GM12878 (cell line): ENCODE data around the gene OLAH. TPM values are rescaled to one million over a fixed set of nuclear protein-coding genes. Genes with fewer than 3 reads are reported as not detected.

Experiments used
- ATAC-seq: fragments of 200-7000 bp; cut with Tn5 transposase; 3 replicates; pipeline ENCODE4 v1.9.1; 2020; ENCODE audit warnings: mild to moderate bottlenecking, moderate library complexity
- BruUV-seq: library from RNA; stranded (reverse); fragments of 400-500 nt; replicated peaks from 2 replicates; lab custom pipeline; 2021; lab: Mats Ljungman, UMichigan
- CTCF ChIA-PET: fragments of 300-600 bp; sonication (Branson Sonifier 250); formaldehyde crosslinking; extraction: SDS; loops from one replicate; lab custom pipeline; 2021; ENCODE audit warnings: inconsistent platforms; lab: Yijun Ruan, JAX
- POLR2A ChIA-PET: fragments of 350-600 bp; formaldehyde crosslinking; extraction: SDS; loops from one replicate; lab custom pipeline; 2021; ENCODE audit warnings: inconsistent platforms; lab: Charles Lee
- RAD21 ChIA-PET: fragments of 300-600 bp; sonication (Branson Sonifier 250); formaldehyde crosslinking; loops from one replicate; lab custom pipeline; 2023; ENCODE audit warnings: antibody characterized with exemption; ENCODE audit not compliant: unreplicated experiment; lab: Charles Lee
- SMC1A ChIA-PET: fragments of 300-600 bp; sonication (Branson Sonifier 250); formaldehyde crosslinking; loops from one replicate; lab custom pipeline; 2023; ENCODE audit not compliant: unreplicated experiment, uncharacterized antibody; lab: Charles Lee
- DNase-seq: peaks from one replicate; pipeline ENCODE4 v3.0.0-alpha.2; 2011; ENCODE audit warnings: low read depth, low spot score
- FAIRE-seq: peaks from 3 replicates; lab custom pipeline; 2011; peaks lifted over from hg19 to GRCh38; lab: Jason Lieb, UNC
- H2AFZ ChIP-seq: 2 replicates; pipeline ENCODE4 v1.6.0; 2011; ENCODE audit warnings: low read depth, low read length, control low read depth; ENCODE audit not compliant: control insufficient read depth
- H3K27ac ChIP-seq: 2 replicates; pipeline ENCODE4 v1.5.1; 2011; ENCODE audit warnings: control low read depth; ENCODE audit not compliant: control insufficient read depth, insufficient read depth
- H3K27me3 ChIP-seq, 2 experiments: replicated peaks in 1 of 2; 2 replicates each; pipeline versions ENCODE4 v1.6.0 to v1.6.1; 2011; ENCODE audit warnings: low read length in 1 of 2; ENCODE audit not compliant: control insufficient read depth in 2 of 2, insufficient read depth in 2 of 2
- H3K36me3 ChIP-seq, 2 experiments: 2 replicates each; pipeline ENCODE4 v1.5.1; 2011; ENCODE audit warnings: low read length in 1 of 2; ENCODE audit not compliant: control insufficient read depth in 2 of 2, insufficient read depth in 2 of 2
- H3K4me1 ChIP-seq: 2 replicates; pipeline ENCODE4 v1.6.1; 2011; ENCODE audit warnings: mild to moderate bottlenecking, low read length, moderate library complexity, mixed read lengths; ENCODE audit not compliant: control insufficient read depth, insufficient read depth
- H3K4me2 ChIP-seq: 2 replicates; pipeline ENCODE4 v1.6.0; 2011; ENCODE audit warnings: control low read depth; ENCODE audit not compliant: control insufficient read depth, insufficient read depth
- H3K4me3 ChIP-seq: fragments of 200-600 bp; sonication (generic); 2 replicates; pipeline ENCODE4 v1.5.1; 2016
- H3K79me2 ChIP-seq: 2 replicates; pipeline ENCODE4 v1.6.0; 2011; ENCODE audit warnings: low read length; ENCODE audit not compliant: control insufficient read depth, insufficient read depth
- H3K9ac ChIP-seq: 2 replicates; pipeline ENCODE4 v1.8.0; 2011; ENCODE audit warnings: low read length, control low read depth, mixed read lengths; ENCODE audit not compliant: control insufficient read depth, insufficient read depth
- H3K9me3 ChIP-seq: replicated peaks from 3 replicates; pipeline ENCODE4 v1.5.1; 2011; ENCODE audit warnings: mild to moderate bottlenecking, low read length; ENCODE audit not compliant: control insufficient read depth, insufficient read depth
- H4K20me1 ChIP-seq: 2 replicates; pipeline ENCODE4 v1.6.0; 2011; ENCODE audit not compliant: control insufficient read depth, insufficient read depth
- IKZF2 ChIP-seq, 2 experiments: fragments of 450-650 bp; IDR thresholded peaks; 2 replicates each; pipeline ENCODE4 v1.6.1; 2017; ENCODE audit warnings: mild to moderate bottlenecking in 2 of 2, moderate library complexity in 2 of 2
- MYB ChIP-seq: fragments of 150-350 bp; IDR thresholded peaks from 2 replicates; pipeline ENCODE4 v1.6.1; 2014; ENCODE audit warnings: mild to moderate bottlenecking, low read depth, low read length, borderline replicate concordance
- NBN ChIP-seq: fragments of 450-650 bp; IDR thresholded peaks from 2 replicates; pipeline ENCODE4 v1.6.1; 2016
- NFIC ChIP-seq: IDR thresholded peaks from 2 replicates; pipeline ENCODE4 v1.6.1; 2012; ENCODE audit warnings: low read depth, mild to moderate bottlenecking, inconsistent platforms, low read length, moderate library complexity
- SMAD5 ChIP-seq: IDR thresholded peaks from 2 replicates; pipeline ENCODE4 v1.6.1; 2016; ENCODE audit warnings: antibody characterized with exemption, low read depth
- ZNF274 ChIP-seq: IDR thresholded peaks from one replicate; pipeline ENCODE4 v1.8.0; 2011; ENCODE audit not compliant: insufficient read length, insufficient read depth
- whole genome bisulfite sequencing: methylation state at CpG from one replicate; pipeline ENCODE4 v1.1.6; 2016; ENCODE audit warnings: low lambda C conversion rate; ENCODE audit not compliant: insufficient replicate concordance, insufficient coverage; ENCODE audit errors: missing lambda C conversion rate; 5-methylcytosine and 5-hydroxymethylcytosine counted together
- in situ Hi-C: fragments of 300-500 bp; cut with MboI; formaldehyde crosslinking; loops from 9 replicates; pipeline ENCODE4 v1.14.3; 2018; ENCODE audit warnings: mixed read lengths
- intact Hi-C: fragments of 100-400 bp; cut with micrococcal nuclease; formaldehyde crosslinking; loops from one replicate; pipeline ENCODE4 v1.14.2; 2022; ENCODE audit not compliant: unreplicated experiment
- polyA plus RNA-seq, 11 experiments: library from polyadenylated mRNA; depleted of rRNA in 4 of 11; unstranded in 6 of 11; stranded (reverse) in 5 of 11; fragments of >200 nt; fragmentation: Nextera tagmentation in 4 of 11; fragmentation: Illumina TruSeq in 1 of 11; extraction: Ambion mirVana in 4 of 11; extraction: Trizol in 1 of 11; gene quantifications; 1 replicate in 1 of 11; 2 replicates in 10 of 11; pipeline versions ENCODE4 v1.2.1 to v1.2.3, GENCODE V29; 2011 to 2016; ENCODE audit warnings: inconsistent platforms in 2 of 11, missing spikeins in 2 of 11, low read depth in 1 of 11
- total RNA-seq, 4 experiments: library from RNA; depleted of rRNA in 3 of 4; stranded (reverse); fragments of >200 nt in 3 of 4; fragmentation: Illumina TruSeq in 1 of 4; extraction: Trizol in 1 of 4; gene quantifications; 2 replicates each; pipeline versions ENCODE4 v1.2.1 to v1.2.3, GENCODE V29; 2013 to 2021
- TF ChIP-seq, protein P1 (sequence below): fragments of 450-650 bp; IDR thresholded peaks from 2 replicates; pipeline ENCODE4 v1.6.1; 2018; ENCODE audit warnings: borderline replicate concordance, mild to moderate bottlenecking; ENCODE audit not compliant: partially characterized antibody
- TF ChIP-seq, protein P2 (sequence below): IDR thresholded peaks from 2 replicates; pipeline ENCODE4 v1.6.1; 2012; ENCODE audit warnings: improper control_type of control experiment, low read depth, low read length; ENCODE audit not compliant: insufficient replicate concordance
- TF ChIP-seq, protein P3 (sequence below): fragments of 450-650 bp; formaldehyde crosslinking; IDR thresholded peaks from 2 replicates; pipeline ENCODE4 v1.4.0; 2020; ENCODE audit warnings: mild to moderate bottlenecking, moderate library complexity

The OLAH gene
- total and polyA plus RNA-seq, 10 of the 15 experiments (the other 5 are each of a cell fraction or from before 2014, with no cell fraction given), result 0.10 to 1.4 (median 0.59) TPM; not detected in 1

DNA sequence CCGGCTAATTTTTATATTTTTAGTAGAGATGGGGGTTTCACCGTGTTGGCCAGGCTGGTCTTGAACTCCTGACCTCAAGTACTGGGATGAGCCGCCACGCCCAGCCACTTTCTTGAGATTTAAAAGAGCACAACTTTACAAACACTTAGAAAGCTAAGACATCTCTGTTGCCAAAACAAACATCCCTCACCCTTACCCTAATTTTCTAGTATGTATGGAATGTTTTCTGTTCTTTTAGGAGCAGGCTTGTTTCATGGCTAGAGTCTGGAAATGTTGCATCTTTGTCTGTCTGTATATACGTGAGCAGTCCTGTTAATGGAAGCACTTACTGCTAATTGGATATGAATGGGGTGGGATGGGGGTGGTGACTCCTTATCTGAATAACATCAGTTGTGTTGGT lies 2.9 kb downstream of the OLAH start:
- RAD21 ChIA-PET, result no interaction called here
- H3K4me3 ChIP-seq, result no peak overlapping the region
- POLR2A ChIA-PET, result no interaction called here
- no peak overlapping the region for H2AFZ ChIP-seq
- FAIRE-seq (no peak), DNase-seq (no peak), ATAC-seq (no peak)
- no peaks in the 10 kb centered on the region for H3K9me3 ChIP-seq
- no peaks in the 10 kb centered on the region for H4K20me1 ChIP-seq
- no peaks in the 10 kb centered on the region; the same call in 1 of the 2 replicates for H3K4me1 ChIP-seq
- BruUV-seq, result no TSS peak
- TF ChIP-seq SMAD5 (no peak), MYB (no peak), NBN (no peak), ZNF274 (no peak), NFIC (no peak), IKZF2 (IDR thresholded peaks at IDR 0.05) (no peak)
- TF ChIP-seq, protein P1, sequence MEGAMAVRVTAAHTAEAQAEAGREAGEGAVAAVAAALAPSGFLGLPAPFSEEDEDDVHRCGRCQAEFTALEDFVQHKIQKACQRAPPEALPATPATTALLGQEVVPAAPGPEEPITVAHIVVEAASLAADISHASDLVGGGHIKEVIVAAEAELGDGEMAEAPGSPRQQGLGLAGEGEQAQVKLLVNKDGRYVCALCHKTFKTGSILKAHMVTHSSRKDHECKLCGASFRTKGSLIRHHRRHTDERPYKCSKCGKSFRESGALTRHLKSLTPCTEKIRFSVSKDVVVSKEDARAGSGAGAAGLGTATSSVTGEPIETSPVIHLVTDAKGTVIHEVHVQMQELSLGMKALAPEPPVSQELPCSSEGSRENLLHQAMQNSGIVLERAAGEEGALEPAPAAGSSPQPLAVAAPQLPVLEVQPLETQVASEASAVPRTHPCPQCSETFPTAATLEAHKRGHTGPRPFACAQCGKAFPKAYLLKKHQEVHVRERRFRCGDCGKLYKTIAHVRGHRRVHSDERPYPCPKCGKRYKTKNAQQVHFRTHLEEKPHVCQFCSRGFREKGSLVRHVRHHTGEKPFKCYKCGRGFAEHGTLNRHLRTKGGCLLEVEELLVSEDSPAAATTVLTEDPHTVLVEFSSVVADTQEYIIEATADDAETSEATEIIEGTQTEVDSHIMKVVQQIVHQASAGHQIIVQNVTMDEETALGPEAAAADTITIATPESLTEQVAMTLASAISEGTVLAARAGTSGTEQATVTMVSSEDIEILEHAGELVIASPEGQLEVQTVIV, result no peak
- TF ChIP-seq, protein P2, sequence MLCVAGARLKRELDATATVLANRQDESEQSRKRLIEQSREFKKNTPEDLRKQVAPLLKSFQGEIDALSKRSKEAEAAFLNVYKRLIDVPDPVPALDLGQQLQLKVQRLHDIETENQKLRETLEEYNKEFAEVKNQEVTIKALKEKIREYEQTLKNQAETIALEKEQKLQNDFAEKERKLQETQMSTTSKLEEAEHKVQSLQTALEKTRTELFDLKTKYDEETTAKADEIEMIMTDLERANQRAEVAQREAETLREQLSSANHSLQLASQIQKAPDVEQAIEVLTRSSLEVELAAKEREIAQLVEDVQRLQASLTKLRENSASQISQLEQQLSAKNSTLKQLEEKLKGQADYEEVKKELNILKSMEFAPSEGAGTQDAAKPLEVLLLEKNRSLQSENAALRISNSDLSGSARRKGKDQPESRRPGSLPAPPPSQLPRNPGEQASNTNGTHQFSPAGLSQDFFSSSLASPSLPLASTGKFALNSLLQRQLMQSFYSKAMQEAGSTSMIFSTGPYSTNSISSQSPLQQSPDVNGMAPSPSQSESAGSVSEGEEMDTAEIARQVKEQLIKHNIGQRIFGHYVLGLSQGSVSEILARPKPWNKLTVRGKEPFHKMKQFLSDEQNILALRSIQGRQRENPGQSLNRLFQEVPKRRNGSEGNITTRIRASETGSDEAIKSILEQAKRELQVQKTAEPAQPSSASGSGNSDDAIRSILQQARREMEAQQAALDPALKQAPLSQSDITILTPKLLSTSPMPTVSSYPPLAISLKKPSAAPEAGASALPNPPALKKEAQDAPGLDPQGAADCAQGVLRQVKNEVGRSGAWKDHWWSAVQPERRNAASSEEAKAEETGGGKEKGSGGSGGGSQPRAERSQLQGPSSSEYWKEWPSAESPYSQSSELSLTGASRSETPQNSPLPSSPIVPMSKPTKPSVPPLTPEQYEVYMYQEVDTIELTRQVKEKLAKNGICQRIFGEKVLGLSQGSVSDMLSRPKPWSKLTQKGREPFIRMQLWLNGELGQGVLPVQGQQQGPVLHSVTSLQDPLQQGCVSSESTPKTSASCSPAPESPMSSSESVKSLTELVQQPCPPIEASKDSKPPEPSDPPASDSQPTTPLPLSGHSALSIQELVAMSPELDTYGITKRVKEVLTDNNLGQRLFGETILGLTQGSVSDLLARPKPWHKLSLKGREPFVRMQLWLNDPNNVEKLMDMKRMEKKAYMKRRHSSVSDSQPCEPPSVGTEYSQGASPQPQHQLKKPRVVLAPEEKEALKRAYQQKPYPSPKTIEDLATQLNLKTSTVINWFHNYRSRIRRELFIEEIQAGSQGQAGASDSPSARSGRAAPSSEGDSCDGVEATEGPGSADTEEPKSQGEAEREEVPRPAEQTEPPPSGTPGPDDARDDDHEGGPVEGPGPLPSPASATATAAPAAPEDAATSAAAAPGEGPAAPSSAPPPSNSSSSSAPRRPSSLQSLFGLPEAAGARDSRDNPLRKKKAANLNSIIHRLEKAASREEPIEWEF, result no peak
- TF ChIP-seq, protein P3, sequence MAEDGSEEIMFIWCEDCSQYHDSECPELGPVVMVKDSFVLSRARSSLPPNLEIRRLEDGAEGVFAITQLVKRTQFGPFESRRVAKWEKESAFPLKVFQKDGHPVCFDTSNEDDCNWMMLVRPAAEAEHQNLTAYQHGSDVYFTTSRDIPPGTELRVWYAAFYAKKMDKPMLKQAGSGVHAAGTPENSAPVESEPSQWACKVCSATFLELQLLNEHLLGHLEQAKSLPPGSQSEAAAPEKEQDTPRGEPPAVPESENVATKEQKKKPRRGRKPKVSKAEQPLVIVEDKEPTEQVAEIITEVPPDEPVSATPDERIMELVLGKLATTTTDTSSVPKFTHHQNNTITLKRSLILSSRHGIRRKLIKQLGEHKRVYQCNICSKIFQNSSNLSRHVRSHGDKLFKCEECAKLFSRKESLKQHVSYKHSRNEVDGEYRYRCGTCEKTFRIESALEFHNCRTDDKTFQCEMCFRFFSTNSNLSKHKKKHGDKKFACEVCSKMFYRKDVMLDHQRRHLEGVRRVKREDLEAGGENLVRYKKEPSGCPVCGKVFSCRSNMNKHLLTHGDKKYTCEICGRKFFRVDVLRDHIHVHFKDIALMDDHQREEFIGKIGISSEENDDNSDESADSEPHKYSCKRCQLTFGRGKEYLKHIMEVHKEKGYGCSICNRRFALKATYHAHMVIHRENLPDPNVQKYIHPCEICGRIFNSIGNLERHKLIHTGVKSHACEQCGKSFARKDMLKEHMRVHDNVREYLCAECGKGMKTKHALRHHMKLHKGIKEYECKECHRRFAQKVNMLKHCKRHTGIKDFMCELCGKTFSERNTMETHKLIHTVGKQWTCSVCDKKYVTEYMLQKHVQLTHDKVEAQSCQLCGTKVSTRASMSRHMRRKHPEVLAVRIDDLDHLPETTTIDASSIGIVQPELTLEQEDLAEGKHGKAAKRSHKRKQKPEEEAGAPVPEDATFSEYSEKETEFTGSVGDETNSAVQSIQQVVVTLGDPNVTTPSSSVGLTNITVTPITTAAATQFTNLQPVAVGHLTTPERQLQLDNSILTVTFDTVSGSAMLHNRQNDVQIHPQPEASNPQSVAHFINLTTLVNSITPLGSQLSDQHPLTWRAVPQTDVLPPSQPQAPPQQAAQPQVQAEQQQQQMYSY, result no peak
- SMC1A ChIA-PET, result no interaction called here
- 96% methylated on average over 5 of the region's 5 CpGs for WGBS
- no peak overlapping the region for H3K27ac ChIP-seq
- CTCF ChIA-PET, result no interaction called here
- H3K36me3 ChIP-seq, result no peaks in the 10 kb centered on the region
- H3K9ac ChIP-seq, result no peak overlapping the region
- no peaks in the 10 kb centered on the region for H3K79me2 ChIP-seq
- intact Hi-C loops (no loop called here), in situ Hi-C loops (no loop called here)
- no peak overlapping the region for H3K4me2 ChIP-seq
- no peaks in the 10 kb centered on the region for H3K27me3 ChIP-seq
